Stimulated activated naive CD8-positive, alpha-beta T cell treated with anti-CD3 and anti-CD28 coated beads, Interleukin-15, Interleukin-2, amounts not matched to agents 100 ng/mL and 50 ng/mL, for 24 hours (primary cell): ENCODE results near the gene OR7A5.
"Not testable (repeated sequence)": the region's sequence is repeated elsewhere in the genome, so short reads cannot be mapped to it uniquely, and the experiment has no call there.

ENCODE experiments used
- H3K27ac Mint-ChIP-seq: one replicate; pipeline ENCODE4 v1.8.0; 2021; ENCODE audit warnings: mild to moderate bottlenecking, mixed read lengths
- H3K27me3 Mint-ChIP-seq: one replicate; pipeline ENCODE4 v1.8.0; 2021; ENCODE audit warnings: mixed read lengths
- H3K36me3 Mint-ChIP-seq: one replicate; pipeline ENCODE4 v1.8.0; 2021; ENCODE audit warnings: low read depth, mixed read lengths
- H3K4me1 Mint-ChIP-seq: one replicate; pipeline ENCODE4 v1.8.0; 2021; ENCODE audit warnings: low read depth, mixed read lengths
- H3K4me3 Mint-ChIP-seq: one replicate; pipeline ENCODE4 v1.8.0; 2021; ENCODE audit warnings: mild to moderate bottlenecking, mixed read lengths
- H3K9me3 Mint-ChIP-seq: one replicate; pipeline ENCODE4 v1.8.0; 2021; ENCODE audit warnings: mixed read lengths

OR7A5 gene

DNA sequence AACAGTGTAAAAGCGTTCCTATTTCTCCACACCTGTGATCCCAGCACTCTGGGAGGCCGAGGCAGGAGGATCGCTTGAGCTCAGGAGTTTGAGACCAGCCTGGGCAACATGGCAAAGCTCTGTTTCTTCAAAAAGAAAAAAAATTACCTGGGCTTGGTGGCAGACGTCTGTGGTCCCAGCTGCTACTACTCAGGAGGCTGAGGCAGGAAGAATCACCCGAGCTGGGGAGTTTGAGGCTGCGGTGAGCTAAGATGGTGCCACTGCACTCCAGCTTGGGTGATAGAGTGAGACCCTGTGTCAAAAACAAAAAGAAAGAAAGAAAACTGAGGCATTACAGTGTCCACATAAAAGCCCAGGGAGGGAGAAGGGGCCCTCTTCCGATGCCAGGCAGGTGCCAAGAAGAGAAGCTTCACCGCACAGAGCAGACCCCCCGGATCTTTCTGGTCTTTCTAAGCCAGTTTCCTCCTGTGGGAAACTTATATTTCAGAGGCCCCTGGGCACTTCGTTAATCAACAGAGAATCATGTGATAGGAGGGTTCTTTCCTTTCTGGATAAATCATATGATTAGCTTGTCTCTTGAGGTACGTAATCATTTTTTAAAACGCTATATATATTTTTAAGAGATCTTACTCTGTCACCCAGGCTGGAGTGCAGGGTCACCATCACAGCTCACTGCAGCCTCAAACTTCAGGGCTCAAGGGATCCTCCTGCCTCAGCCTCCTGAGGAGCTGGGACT lies 56.7 kb downstream of the OR7A5 start, which contains the start of gene ADGRE2:
ADGRE2 (minus strand) TSS at position 451 of the 736 bp plus-strand sequence. CDS start 1,804 bp downstream, outside the sequence.
- peaks cover 26% of the 10 kb centered on the region for H3K4me1 Mint-ChIP-seq
- not testable (repeated sequence) for H3K36me3 Mint-ChIP-seq, H3K9me3 Mint-ChIP-seq, H3K27ac Mint-ChIP-seq, H3K4me3 Mint-ChIP-seq
- peaks cover 36% of the 10 kb centered on the region for H3K27me3 Mint-ChIP-seq

DNA sequence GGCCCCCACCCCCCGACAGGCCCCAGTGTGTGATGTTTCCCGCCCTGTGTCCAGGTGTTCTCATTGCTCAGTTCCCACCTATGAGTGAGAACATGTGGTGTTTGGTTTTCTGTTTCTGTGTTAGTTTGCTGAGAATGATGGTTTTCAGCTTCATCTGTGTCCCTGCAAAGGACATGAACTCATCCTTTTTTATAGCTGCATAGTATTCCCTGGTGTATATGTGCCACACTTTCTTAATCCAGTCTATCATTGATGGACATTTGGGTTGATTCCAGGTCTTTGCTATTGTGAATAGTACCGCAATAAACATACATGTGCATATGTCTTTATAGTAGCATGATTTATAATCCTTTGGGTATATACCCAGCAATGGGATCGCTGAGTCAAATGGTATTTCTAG lies 57.3 kb downstream of the OR7A5 start:
- H3K9me3 Mint-ChIP-seq, H3K36me3 Mint-ChIP-seq, H3K4me3 Mint-ChIP-seq, H3K27ac Mint-ChIP-seq: not testable (repeated sequence)
- Mint-ChIP-seq H3K27me3 (peaks cover 31% of the 10 kb centered on the region), H3K4me1 (peaks cover 20% of the 10 kb centered on the region)
